ENCODE results near the gene NKPD1. TPM values are rescaled to one million over a fixed set of nuclear protein-coding genes. Genes with fewer than 3 reads are reported as not detected.

Gene NKPD1
- total RNA-seq, 1 experiment from 2014 or later = 2.4 TPM

DNA sequence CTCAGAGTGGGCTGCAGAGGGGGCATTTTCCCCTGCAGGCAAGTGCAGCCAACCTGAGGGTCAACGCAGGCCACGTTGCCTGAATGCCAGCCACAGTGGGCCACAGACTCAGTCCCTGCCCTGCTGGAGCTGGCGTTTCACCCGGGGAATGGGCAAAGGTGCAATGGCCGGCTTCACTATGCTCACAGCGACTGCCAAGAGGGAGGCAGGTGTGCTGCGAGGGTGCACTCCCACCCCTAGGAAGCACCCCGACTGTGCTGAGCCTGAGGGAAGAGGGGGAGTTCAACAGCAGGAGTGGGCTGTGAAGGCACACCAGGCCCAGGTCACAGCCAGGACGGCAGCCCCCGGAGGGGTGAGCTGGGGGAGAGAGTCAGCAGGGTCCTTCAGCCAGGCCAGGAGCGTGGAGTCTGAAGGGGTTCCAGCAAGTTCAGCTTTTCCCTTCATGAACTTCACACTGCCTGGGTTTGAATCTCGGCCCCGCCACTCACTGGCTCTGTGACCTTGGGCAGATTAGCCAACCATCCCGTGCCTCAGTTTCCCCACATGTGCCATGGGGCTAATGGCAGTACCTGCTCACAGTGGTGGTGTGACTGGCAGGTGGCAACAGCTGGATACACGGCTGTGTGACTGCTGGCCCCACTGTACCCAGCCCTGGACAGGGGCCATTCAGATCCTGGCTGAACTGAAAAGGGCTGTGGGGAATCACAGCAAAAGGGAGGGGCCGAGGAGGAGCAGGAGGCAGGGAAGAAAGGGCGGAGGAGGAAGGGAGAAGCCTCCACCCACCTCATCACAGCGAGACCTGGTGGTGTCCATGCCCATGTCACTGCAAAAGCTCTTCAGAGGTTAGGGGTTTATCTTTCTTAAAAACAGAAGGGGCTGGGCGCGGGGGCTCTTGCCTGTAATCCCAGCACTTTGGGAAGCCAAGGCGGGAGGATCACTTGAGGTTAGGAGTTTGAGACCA lies 9.6 kb upstream of the NKPD1 start:
- H3K4me1 ChIP-seq = no peaks in the 10 kb centered on the region
- no peak overlapping the region for H3K4me3 Mint-ChIP-seq (ENCODE audit: unreplicated experiment)
- DNase-seq = no peak
- BruUV-seq (replicated peaks) = no TSS peak
- intact Hi-C loops (cut with micrococcal nuclease; ENCODE audit: unreplicated experiment) = no loop called here
- H3K36me3 Mint-ChIP-seq (ENCODE audit: insufficient read depth, unreplicated experiment) = no peaks in the 10 kb centered on the region
- H3K4me3 ChIP-seq (ENCODE audit: low read depth, low read length) = no peak overlapping the region
- H3K9me3 Mint-ChIP-seq (ENCODE audit: unreplicated experiment) = no peaks in the 10 kb centered on the region
- peaks cover 6% of the 10 kb centered on the region for H3K4me1 Mint-ChIP-seq (ENCODE audit: low read depth, unreplicated experiment)
- H3K27ac Mint-ChIP-seq (ENCODE audit: unreplicated experiment) = no peak overlapping the region
- H3K36me3 ChIP-seq (ENCODE audit: control insufficient read depth, insufficient read depth, low read length) = peaks cover 3% of the 10 kb centered on the region; the same call in 1 of the 2 replicates
- H3K27me3 ChIP-seq (replicated peaks; ENCODE audit: control insufficient read depth, insufficient read depth, low read length) = no peaks in the 10 kb centered on the region
- no peaks in the 10 kb centered on the region for H3K27me3 Mint-ChIP-seq (ENCODE audit: insufficient read depth, unreplicated experiment)
- POLR2A ChIA-PET = no interaction called here
- CTCF ChIA-PET = interaction anchor here (1.1 kb wide), 1 partner anchor 10 kb away, joined by 3 read pairs; the partner anchor contains the start of gene NKPD1
- TF ChIP-seq, protein P1, sequence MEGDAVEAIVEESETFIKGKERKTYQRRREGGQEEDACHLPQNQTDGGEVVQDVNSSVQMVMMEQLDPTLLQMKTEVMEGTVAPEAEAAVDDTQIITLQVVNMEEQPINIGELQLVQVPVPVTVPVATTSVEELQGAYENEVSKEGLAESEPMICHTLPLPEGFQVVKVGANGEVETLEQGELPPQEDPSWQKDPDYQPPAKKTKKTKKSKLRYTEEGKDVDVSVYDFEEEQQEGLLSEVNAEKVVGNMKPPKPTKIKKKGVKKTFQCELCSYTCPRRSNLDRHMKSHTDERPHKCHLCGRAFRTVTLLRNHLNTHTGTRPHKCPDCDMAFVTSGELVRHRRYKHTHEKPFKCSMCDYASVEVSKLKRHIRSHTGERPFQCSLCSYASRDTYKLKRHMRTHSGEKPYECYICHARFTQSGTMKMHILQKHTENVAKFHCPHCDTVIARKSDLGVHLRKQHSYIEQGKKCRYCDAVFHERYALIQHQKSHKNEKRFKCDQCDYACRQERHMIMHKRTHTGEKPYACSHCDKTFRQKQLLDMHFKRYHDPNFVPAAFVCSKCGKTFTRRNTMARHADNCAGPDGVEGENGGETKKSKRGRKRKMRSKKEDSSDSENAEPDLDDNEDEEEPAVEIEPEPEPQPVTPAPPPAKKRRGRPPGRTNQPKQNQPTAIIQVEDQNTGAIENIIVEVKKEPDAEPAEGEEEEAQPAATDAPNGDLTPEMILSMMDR (IDR thresholded peaks at IDR 0.05; ENCODE audit: insufficient read depth in 1 of 2, low read depth in 1 of 2, low read length in 1 of 2, severe bottlenecking in 1 of 2, unreplicated experiment in 1 of 2) = no peak
- no peaks in the 10 kb centered on the region for H3K9me3 ChIP-seq

DNA sequence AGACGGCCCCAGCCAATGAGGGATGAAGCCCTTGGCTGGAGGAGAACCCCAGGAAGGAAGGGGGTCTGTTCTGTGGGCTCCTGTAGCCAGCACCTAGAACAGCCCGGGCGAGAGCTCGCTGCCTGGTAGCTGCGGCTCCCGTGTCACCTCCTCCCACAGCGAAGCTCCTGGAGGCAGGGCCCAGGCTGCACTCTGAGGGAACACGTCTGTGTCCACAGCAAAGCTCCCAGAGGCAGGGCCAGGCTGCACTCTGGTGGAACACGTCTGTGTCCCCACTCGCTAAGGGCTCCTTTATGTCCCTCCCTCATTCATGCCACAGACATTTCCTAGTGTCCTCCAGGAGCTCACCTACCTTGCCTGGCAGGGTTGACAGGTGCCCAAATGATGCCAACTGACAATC lies 8.8 kb upstream of the NKPD1 start:
- Histone ChIP-seq H3K27me3 (replicated peaks; ENCODE audit: control insufficient read depth, insufficient read depth, low read length) (no peaks in the 10 kb centered on the region), H3K4me1 (no peaks in the 10 kb centered on the region), H3K9me3 (no peaks in the 10 kb centered on the region), H3K4me3 (ENCODE audit: low read depth, low read length) (no peak overlapping the region), H3K36me3 (ENCODE audit: control insufficient read depth, insufficient read depth, low read length) (peaks cover 3% of the 10 kb centered on the region; the same call in 1 of the 2 replicates)
- Mint-ChIP-seq H3K4me1 (ENCODE audit: low read depth, unreplicated experiment) (peaks cover 6% of the 10 kb centered on the region), H3K9me3 (ENCODE audit: unreplicated experiment) (no peaks in the 10 kb centered on the region), H3K4me3 (ENCODE audit: unreplicated experiment) (no peak overlapping the region), H3K27ac (ENCODE audit: unreplicated experiment) (no peak overlapping the region), H3K36me3 (ENCODE audit: insufficient read depth, unreplicated experiment) (no peaks in the 10 kb centered on the region), H3K27me3 (ENCODE audit: insufficient read depth, unreplicated experiment) (no peaks in the 10 kb centered on the region)
- ChIA-PET POLR2A (no interaction called here), CTCF (interaction anchor here (1.1 kb wide), 1 partner anchor 9 kb away, joined by 3 read pairs; the partner anchor contains the start of gene NKPD1)
- no peak for DNase-seq
- no TSS peak for BruUV-seq (replicated peaks)
- TF ChIP-seq, protein P1 (IDR thresholded peaks at IDR 0.05; ENCODE audit: insufficient read depth in 1 of 2, low read depth in 1 of 2, low read length in 1 of 2, severe bottlenecking in 1 of 2, unreplicated experiment in 1 of 2) = no peak
- intact Hi-C loops (cut with micrococcal nuclease; ENCODE audit: unreplicated experiment) = no loop called here

- Histone ChIP-seq H3K9me3 (no peaks in the 10 kb centered on the region), H3K36me3 (ENCODE audit: control insufficient read depth, insufficient read depth, low read length) (peaks cover 3% of the 10 kb centered on the region; the same call in 1 of the 2 replicates), H3K4me3 (ENCODE audit: low read depth, low read length) (no peak overlapping the region), H3K4me1 (no peaks in the 10 kb centered on the region; the same call in 1 of the 2 replicates), H3K27me3 (replicated peaks; ENCODE audit: control insufficient read depth, insufficient read depth, low read length) (no peaks in the 10 kb centered on the region)
- no peak for DNase-seq
- ChIA-PET CTCF (no interaction called here), POLR2A (no interaction called here)
- Mint-ChIP-seq H3K27me3 (ENCODE audit: insufficient read depth, unreplicated experiment) (no peaks in the 10 kb centered on the region), H3K36me3 (ENCODE audit: insufficient read depth, unreplicated experiment) (no peaks in the 10 kb centered on the region), H3K9me3 (ENCODE audit: unreplicated experiment) (no peaks in the 10 kb centered on the region), H3K4me1 (ENCODE audit: low read depth, unreplicated experiment) (peaks cover 9% of the 10 kb centered on the region), H3K27ac (ENCODE audit: unreplicated experiment) (no peak overlapping the region), H3K4me3 (ENCODE audit: unreplicated experiment) (no peak overlapping the region)
- intact Hi-C loops (cut with micrococcal nuclease; ENCODE audit: unreplicated experiment) = no loop called here
- TF ChIP-seq, protein P1 (IDR thresholded peaks at IDR 0.05; ENCODE audit: insufficient read depth in 1 of 2, low read depth in 1 of 2, low read length in 1 of 2, severe bottlenecking in 1 of 2, unreplicated experiment in 1 of 2) = no peak
- BruUV-seq (replicated peaks) = no TSS peak
These were observed 8.1 kb upstream of the NKPD1 start for GRCh38 chr19:45168767-45169351.

All from Caco-2 (cell line).